HFF-Myc (cell line): Measurements from ENCODE around the gene RINL.

Source experiments
- DNase-seq: peaks from one replicate; pipeline ENCODE4 v3.0.0-alpha.2; 2011; ENCODE audit warnings: low read depth; ENCODE audit errors: extremely low read depth
- H3K4me3 ChIP-seq: replicated peaks from 2 replicates; pipeline ENCODE4 v1.5.1; 2011; ENCODE audit warnings: low read depth, mild to moderate bottlenecking, control low read depth, low read length
- TF ChIP-seq, protein P1 (sequence below): IDR thresholded peaks from 2 replicates; pipeline ENCODE4 v1.5.1; 2012; ENCODE audit warnings: mild to moderate bottlenecking, low read depth, low read length, control low read depth; ENCODE audit errors: missing control alignments

Gene RINL

DNA sequence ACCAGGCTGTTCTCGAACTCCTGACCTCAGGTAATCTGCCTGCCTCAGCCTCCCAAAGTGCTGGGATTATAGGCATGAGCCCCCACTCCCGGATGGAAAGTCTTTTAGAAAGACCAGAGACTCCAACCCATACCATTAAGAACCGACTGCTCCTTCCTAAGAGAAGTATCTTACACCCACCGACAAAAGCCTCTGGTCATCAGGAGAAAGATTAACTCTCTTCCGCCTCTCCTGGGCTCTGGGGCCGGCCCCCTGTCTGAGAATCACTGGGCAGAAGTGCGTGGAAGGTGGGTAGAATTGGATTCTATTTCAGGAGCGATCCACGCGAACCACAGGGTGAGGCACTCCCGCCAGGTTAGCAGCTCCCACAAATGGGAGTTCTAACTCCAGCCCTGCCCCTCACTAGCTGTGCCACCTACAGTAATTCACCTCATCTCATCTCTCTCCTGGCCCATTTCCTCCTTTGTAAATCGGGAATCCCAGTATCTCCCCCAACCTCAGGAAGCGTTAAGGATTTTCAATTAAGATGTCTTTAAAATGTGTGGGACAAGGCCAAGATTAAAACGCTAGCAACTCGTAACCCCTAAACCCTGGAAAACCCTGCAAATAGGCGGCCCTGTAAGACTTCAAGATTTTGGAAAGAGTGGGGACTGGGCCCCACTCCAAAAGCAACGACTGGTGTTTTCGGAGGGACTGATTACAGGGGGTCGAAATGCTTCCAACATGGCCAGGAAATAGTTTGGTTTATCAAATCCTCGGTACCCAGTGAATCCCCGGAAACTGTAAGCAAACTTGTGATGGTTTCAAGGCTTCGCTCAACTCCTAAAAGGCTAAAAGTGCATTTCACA lies 29.6 kb downstream of the RINL start:
- TF ChIP-seq, protein P1, sequence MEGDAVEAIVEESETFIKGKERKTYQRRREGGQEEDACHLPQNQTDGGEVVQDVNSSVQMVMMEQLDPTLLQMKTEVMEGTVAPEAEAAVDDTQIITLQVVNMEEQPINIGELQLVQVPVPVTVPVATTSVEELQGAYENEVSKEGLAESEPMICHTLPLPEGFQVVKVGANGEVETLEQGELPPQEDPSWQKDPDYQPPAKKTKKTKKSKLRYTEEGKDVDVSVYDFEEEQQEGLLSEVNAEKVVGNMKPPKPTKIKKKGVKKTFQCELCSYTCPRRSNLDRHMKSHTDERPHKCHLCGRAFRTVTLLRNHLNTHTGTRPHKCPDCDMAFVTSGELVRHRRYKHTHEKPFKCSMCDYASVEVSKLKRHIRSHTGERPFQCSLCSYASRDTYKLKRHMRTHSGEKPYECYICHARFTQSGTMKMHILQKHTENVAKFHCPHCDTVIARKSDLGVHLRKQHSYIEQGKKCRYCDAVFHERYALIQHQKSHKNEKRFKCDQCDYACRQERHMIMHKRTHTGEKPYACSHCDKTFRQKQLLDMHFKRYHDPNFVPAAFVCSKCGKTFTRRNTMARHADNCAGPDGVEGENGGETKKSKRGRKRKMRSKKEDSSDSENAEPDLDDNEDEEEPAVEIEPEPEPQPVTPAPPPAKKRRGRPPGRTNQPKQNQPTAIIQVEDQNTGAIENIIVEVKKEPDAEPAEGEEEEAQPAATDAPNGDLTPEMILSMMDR, result no peak
- H3K4me3 ChIP-seq, result peak overlapping the region; percentile 93
- DNase-seq, result no peak

DNA sequence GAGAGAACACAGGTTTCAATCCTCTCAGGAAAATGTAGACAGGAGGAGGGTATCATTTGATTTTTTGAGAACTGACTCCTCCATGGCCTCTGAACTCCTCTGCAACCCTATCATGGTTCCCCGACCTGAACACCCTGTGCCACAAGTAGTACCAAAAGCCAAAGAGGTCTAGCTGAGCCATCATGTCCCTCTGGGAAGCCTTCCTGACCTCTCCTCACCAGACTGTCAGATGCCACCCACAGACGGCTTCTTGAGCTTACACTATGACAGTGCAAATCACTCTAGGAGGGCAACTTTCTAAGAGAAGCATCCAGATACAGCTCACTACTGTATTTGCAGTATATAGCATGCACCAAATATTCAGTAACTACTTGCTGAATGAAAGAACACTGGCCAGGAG lies 32.0 kb downstream of the RINL start:
- TF ChIP-seq, protein P1, result no peak
- no peak for DNase-seq
- no peak overlapping the region for H3K4me3 ChIP-seq

DNA sequence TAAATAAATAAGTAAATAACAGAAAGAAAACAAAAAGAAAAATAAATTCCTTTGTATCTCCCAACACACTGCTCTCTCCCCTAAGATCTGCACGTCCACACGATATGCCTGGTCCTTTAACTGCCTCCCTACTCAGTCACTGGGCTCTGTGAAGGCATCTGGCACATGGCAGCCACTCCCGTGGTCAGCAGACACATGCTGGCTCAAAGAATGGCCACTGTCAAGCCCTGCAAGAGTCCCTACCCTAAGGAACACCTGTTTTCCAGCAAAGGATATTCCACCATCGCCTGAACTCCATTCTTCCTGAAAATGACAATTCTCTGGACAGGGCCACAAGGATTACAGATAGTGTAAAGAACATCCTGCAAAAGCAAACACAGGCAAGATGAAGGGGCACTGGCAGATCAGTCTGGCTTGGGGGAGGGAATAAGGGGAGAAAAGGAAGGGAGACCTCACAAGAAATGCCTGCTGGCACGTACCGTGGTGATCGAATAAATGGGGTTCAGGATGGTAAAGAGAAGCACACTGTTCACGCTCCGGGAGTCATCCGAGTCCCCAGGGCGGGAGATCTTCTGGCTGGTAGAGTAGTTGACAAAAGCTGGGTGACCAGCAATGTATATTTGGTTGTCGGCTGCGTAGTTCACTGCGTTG lies 32.6 kb downstream of the RINL start:
- H3K4me3 ChIP-seq, result no peak overlapping the region
- TF ChIP-seq, protein P1, result no peak
- DNase-seq, result no peak

DNA sequence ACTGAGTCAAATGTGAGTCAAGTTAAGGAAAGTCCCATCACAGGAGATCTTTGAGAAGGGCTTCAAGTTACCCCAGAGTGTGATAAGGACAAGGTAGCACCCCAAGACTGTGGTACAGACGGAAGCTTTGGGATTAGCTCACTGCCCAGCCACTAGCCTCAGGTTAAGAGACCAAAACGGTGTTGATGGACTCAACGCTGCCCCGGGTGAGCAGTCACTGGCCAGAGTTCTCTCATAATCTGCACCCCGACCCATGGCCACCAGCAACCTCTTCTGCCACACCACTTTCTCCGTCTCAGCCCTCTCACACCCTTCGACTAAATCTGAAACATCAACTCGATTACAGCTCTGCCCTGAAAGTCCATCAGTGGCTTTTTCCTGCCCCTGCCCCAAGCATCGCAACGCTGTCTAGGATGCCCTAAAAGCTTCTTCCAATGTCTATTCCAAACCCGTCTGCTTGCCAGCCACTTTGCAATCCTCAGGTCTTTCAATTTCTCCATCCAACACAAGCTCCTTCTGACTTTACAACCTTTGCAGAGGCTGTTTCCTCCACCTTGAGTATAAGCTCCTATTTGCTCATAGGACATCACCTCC lies 33.9 kb downstream of the RINL start:
- TF ChIP-seq, protein P1, result no peak
- no peak overlapping the region for H3K4me3 ChIP-seq
- DNase-seq, result no peak

DNA sequence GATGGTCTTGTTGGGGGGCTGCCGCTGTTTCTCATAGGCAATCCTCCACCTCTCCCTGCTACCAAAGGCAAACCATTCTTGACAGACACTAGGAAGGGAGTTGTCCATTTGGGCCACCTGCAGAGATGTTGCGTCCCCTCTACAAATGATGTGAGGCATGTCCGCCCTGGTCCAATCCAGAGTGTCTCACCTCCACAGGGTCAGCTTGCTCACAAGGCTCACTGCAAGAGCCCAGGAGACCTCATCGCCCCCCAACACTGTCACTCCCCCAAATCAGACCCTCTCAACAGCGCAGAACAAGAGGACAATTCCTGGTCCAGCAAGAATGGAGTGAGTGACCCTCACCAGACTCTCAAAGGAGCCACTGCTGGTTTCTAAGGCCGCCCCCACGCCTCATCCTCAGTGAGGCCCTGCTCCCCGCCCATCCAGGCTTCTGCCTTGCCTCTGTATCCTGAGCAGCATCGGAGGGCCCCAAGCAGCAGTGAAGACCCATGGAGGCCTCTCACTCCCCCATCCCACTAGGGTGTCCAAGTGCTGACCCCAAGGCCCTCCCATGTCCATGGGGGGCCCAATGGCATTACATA lies 34.8 kb downstream of the RINL start:
- DNase-seq, result no peak
- TF ChIP-seq, protein P1, result no peak
- no peak overlapping the region for H3K4me3 ChIP-seq

DNA sequence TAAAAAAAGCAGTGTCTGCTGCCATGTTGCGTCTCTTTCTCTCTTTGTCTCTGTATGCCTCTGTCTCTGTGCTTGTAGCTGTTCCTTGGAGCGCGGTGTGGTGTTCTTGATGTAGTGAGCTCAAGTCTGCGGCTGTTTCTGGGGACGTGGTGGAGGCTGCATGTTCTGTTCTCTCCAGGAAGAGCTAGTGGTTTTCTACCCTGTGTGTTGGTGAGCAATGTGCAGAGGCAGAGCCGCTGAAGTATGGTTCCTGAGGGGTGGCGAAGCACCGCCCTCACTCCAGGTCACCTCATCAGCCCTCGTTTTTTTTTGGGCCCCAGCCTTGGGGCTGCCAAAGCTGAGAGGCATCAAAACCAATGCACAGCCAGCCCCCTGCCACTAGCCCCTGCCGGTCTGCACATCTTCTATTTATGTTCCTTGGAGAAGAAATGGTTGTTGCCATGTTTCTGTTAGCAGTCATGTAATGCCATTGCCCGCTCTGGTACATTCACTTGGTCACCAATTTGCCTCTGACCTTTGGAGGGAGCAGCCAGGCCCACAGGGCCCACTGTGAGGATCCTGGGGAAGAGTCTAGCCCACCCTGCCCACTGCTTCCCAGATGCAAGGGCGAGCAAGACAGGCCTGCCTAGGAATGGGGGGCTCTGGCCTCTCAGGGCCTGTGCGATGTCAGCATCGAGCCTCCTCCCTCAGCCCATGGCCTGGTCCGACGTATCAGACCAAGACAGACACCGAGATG lies 35.5 kb downstream of the RINL start:
- TF ChIP-seq, protein P1, result no peak
- DNase-seq, result no peak

More for the DNA sequence above, 35.5 kb downstream of the RINL start:
- no peak overlapping the region for H3K4me3 ChIP-seq
